AG10803 (cell line): ENCODE data around the gene FOXP1.
A peak's percentile ranks its signal among the peaks of the same experiment; 100 is the strongest.

ENCODE experiments used
- DNase-seq: peaks from one replicate; pipeline ENCODE4 v3.0.0; 2010; ENCODE audit warnings: low read depth
- H3K4me3 ChIP-seq: 2 replicates; pipeline ENCODE4 v1.5.1; 2011; ENCODE audit warnings: mild to moderate bottlenecking, low read length, control low read depth
- CTCF ChIP-seq: conservative IDR thresholded peaks from 2 replicates; pipeline ENCODE4 v1.5.1; 2011; ENCODE audit warnings: mild to moderate bottlenecking, low read length, control low read depth, inconsistent platforms

Gene FOXP1

GRCh38 chr3:71203727-71204488 is 379.6 kb downstream of the FOXP1 start:
- no peak overlapping the region for H3K4me3 ChIP-seq
- no peak for TF ChIP-seq CTCF

GRCh38 chr3:71202848-71203533 is 380.5 kb downstream of the FOXP1 start:
- H3K4me3 ChIP-seq: no peak overlapping the region
- no peak for DNase-seq
- TF ChIP-seq CTCF: no peak

More at GRCh38 chr3:71203727-71204488, 379.6 kb downstream of the FOXP1 start:
- no peak for DNase-seq

- no peak for TF ChIP-seq CTCF
- peak; percentile 74 for DNase-seq
- no peak overlapping the region for H3K4me3 ChIP-seq
Measured at GRCh38 chr3:71201939-71202338, 381.6 kb downstream of the FOXP1 start.

GRCh38 chr3:71197841-71198565 is 385.5 kb downstream of the FOXP1 start:
- TF ChIP-seq CTCF: no peak
- no peak overlapping the region for H3K4me3 ChIP-seq
- DNase-seq: no peak

GRCh38 chr3:71195492-71195891 is 388.0 kb downstream of the FOXP1 start:
- TF ChIP-seq CTCF: no peak
- DNase-seq: peak; percentile 38
- H3K4me3 ChIP-seq: no peak overlapping the region

GRCh38 chr3:71194785-71195184 is 388.7 kb downstream of the FOXP1 start:
- TF ChIP-seq CTCF: no peak
- DNase-seq: no peak
- no peak overlapping the region for H3K4me3 ChIP-seq
